ENCODE results near the gene PAX9. TPM values are rescaled to one million over a fixed set of nuclear protein-coding genes. Genes with fewer than 3 reads are reported as not detected.

PAX9 gene
- total RNA-seq, 1 donor from 2014 or later = not detected

DNA sequence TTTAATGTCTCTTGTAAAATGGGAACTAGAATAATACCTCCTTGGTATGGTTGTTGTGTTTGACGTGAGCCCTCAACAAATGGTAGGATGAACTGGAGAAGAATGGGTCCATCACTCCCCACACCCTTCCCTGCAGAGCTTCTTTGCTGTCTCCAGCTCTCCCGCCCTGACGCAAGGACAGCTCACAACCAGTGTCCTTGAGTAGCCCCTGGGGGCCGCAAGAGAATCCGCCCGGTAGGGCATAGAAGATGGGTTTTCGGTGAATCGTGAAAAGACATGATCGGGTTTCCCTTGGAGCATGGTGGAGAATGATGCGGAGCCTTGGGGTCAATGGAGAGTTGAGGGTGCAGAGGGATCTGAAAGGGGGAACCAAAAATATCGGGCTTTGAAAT, 6.1 kb upstream of the PAX9 start:
- FAIRE-seq = no peak
- no peak for DNase-seq (ENCODE audit: low spot score in 2 of 2)

DNA sequence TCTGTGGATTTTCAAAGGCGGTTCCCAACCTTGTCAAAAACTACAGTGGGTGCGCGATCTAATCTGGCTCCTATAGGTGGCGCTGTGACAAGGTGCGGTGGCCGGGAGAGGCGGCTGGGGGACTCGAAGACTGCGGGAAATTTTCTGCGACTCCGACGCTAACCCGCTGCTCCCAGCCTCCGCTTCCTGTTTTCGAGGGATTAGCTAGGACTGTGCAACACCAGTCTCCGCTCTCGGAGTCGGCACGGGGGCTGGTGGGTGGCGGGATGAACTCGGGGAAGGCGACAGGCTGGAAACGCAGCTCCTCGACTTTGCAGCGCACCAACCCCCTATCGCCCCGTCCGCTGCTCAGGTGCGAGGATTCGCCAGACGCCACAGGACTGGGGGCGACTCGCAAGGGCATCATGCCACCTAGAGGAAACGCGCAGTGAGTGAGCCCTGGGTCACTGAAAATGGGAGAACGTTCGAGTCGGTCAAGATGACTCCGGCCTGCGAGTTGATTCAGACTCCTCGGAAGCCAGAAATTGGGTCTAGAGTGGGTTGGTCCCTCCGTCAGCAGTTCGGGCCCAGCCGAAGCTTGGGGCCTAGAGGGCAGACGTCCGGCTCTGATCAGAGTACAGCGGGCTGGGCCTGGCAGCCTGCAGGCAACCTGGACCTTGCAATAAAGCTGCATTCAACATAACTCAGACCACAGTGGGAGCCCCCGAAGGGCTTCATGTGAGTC, 5.5 kb upstream of the PAX9 start:
- DNase-seq (ENCODE audit: low spot score in 2 of 2) (no peak), FAIRE-seq (no peak)

DNA sequence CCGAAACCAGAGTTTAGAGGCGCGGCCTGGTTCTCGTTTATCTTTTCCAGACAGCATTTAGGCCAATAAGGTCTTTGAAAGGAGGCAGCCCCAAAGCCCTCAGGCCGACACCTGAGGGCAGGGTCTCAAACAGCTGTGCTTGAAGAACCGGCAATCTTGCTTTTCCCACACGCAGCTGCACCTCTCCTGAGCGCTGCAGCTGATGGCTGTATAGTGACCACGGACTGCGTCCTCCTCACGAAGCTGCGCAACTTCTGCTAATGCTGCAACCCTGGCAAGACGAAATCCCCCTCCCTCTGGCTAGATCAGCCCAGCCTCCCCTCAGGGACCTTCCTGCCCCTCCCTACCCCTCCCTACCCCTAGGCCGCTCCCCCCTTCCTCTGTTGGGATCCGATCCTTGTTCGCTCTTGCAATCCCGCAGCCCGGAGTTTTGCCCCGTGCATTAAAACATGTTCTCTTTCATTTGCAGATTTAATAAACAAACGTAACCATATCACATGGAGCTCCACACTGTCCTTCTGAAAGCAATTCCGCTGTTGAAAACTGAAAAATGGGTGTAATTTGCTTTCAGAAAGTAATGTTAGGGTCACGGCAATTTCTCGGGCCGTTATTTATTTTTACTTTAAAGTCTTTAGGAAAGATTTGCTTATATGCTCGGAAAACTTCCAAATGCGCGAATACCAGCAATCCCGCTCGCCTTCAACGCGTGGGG, 4.8 kb upstream of the PAX9 start:
- DNase-seq (ENCODE audit: low spot score in 2 of 2) = no peak
- FAIRE-seq = no peak

GRCh38 chr14:36657399-36658122, 4.1 kb upstream of the PAX9 start:
- no peak for DNase-seq (ENCODE audit: low spot score in 2 of 2)
- FAIRE-seq = no peak

- FAIRE-seq (no peak), DNase-seq (ENCODE audit: low spot score in 2 of 2) (no peak)
Observed at GRCh38 chr14:36658123-36659009, 3.3 kb upstream of the PAX9 start.

DNA sequence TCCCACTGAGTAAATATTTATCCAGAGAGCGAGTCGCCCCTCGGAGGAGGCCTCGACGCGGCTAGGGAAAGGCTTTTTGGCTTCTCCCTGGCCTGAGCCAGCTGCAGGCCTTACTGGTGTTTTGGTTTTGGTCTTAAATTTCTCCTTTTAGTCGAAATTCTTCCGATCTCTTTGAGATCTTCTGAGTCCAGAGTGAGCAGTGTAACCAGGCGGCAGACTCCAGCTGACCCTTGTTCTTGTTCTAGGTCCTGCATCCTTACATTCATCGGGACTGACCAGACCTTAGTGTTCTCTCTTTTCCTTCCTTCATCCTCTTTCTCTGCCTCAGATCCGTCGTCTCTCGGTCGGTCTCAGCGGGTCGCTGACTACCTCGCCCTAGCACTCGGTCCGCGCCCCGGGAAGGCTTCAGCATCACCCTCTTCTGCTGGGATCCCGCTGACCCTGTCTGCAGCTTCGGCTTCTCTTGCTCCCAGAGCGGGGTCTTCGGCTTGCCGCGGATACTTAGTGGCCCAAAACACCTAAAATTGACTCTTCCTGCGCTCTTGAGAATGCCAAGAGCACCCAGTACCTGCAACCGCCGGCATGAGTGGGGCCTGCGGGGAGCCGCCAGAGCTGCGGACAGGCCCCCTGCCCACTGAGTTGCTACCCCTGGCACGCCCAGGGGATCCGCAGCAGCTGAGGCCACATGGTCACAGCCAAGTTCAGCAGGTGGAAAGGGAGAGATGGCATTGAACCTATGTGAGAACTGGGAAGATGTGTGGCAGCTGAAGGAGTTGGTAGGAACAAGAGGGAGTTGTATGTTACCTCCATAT, 2.4 kb upstream of the PAX9 start:
- FAIRE-seq (no peak), DNase-seq (ENCODE audit: low spot score in 2 of 2) (no peak)

DNA sequence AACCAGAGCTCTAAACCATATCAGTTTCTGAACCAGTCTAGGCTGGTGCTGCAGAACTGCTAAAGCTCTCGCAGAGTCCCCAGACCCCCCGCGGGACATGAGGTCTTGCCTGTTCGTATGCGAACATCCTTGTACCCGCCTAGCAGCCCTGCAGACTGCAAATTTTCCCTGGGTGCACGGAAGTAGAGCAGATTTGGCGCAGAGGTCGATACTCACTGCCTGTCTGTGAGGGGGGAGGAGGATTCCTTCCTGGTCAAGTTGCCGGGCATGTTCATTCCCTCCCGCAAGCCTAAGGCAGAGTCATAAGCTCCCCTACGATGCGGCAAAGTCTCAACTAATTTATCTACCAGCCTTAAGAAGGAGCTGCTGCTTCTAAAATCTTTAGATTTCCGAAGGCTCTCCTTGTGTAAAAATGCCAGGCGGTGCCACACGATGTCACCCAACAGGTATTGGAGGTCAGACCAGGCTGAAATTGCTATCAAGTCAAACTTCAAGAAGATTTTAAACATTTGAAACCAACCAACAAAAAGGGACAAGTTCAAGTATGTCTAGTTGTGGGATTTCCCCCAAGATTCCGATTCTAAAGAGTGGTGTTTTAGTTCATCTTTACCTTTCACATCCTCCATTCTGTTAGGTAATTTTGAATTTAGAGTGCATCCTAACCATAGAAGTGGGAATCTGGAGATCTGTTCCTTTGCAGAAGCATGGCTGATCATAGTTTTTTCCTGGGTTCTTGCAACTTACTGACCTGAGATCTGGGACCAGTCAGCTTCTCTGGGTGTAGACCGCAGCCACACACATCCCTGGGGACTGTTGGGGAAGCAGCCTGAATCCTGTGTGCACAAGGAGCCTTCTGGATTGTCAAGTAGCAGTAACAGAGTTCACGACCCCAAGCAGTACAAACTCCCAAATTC, 1.6 kb upstream of the PAX9 start:
- no peak for FAIRE-seq

DNA sequence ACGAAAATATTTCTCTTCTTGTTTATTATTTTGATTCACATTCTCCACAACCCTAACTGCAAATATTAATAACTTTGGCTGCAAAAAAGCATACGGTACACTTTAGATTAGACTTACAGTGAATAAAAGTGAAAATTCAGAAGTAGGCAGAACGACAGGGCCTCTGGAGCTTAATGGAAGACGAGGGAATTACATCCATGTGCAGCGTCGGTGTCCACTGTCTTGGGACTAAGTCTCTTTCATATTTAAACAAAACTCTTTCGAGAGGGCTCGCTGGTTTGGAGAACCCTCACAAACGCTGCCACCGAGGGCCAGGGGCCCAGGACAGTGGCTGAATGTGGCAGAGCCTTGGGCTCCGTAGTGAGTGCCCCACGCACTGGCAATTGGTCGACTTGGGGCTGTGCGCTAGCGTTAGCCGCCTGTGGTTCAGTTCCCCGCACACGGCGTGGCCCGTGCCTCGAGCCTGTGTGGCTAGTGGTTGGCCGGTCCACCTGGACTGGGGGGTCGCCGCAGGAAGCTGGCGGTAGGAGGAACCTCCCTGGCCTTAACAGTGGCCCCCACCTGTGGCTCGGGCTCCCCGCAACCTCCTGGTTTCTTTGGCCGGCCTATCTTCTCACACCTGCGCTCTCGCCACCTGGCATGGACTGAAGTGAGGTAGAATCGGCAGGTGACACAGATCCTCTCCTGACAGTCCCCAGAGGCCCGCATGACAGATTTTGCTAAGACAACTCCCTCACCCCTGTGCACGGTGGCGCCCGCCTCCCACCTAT, 739 bp upstream of the PAX9 start:
- FAIRE-seq (no peak), DNase-seq (ENCODE audit: low spot score in 2 of 2) (no peak)

More for the DNA sequence above, 1.6 kb upstream of the PAX9 start:
- DNase-seq (ENCODE audit: low spot score in 2 of 2) = no peak

- no peak for DNase-seq (ENCODE audit: low spot score in 2 of 2)
- FAIRE-seq = no peak
Observed at GRCh38 chr14:36662258-36662542, 540 bp downstream of the PAX9 start.

DNA sequence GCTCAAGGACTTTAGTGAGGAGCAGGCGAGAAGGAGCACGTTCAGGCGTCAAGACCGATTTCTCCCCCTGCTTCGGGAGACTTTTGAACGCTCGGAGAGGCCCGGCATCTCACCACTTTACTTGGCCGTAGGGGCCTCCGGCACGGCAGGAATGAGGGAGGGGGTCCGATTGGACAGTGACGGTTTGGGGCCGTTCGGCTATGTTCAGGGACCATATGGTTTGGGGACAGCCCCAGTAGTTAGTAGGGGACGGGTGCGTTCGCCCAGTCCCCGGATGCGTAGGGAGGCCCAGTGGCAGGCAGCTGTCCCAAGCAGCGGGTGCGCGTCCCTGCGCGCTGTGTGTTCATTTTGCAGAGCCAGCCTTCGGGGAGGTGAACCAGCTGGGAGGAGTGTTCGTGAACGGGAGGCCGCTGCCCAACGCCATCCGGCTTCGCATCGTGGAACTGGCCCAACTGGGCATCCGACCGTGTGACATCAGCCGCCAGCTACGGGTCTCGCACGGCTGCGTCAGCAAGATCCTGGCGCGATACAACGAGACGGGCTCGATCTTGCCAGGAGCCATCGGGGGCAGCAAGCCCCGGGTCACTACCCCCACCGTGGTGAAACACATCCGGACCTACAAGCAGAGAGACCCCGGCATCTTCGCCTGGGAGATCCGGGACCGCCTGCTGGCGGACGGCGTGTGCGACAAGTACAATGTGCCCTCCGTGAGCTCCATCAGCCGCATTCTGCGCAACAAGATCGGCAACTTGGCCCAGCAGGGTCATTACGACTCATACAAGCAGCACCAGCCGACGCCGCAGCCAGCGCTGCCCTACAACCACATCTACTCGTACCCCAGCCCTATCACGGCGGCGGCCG, 1.1 kb downstream of the PAX9 start:
- FAIRE-seq (no peak), DNase-seq (ENCODE audit: low spot score in 2 of 2) (no peak)

- FAIRE-seq (no peak), DNase-seq (ENCODE audit: low spot score in 2 of 2) (no peak)
Observed at GRCh38 chr14:36663404-36664321, 2.0 kb downstream of the PAX9 start.

- no peak for DNase-seq (ENCODE audit: low spot score in 2 of 2)
- no peak for FAIRE-seq
Observed at GRCh38 chr14:36664322-36665193, 2.9 kb downstream of the PAX9 start.

DNA sequence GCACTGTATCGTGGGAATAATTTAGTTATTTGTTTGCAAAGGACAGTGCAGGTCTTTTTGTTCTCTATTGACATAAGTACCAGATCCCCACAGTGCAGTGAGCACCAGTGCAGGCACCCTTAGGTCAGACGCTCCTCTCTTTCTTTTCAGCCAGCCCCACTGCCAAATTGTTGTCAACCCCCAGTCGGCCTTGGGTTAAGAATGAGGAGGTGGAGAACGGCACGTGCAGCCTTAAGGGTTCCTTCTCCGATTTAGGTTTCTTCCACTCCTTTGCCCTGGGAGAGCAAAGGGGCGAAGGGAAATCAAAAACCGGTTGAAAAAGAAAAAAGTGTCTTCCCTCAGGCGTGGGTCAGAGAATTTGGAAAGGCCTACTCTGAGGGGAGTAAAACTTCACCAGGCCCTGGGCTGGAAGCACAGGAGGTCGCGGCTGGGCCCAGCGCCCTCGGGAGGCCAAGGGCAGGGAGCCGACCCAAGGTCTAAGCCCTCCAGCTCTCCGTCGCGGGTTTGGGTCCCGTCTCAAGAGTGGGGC, 4.3 kb downstream of the PAX9 start:
- FAIRE-seq (no peak), DNase-seq (ENCODE audit: low spot score in 2 of 2) (no peak)

DNA sequence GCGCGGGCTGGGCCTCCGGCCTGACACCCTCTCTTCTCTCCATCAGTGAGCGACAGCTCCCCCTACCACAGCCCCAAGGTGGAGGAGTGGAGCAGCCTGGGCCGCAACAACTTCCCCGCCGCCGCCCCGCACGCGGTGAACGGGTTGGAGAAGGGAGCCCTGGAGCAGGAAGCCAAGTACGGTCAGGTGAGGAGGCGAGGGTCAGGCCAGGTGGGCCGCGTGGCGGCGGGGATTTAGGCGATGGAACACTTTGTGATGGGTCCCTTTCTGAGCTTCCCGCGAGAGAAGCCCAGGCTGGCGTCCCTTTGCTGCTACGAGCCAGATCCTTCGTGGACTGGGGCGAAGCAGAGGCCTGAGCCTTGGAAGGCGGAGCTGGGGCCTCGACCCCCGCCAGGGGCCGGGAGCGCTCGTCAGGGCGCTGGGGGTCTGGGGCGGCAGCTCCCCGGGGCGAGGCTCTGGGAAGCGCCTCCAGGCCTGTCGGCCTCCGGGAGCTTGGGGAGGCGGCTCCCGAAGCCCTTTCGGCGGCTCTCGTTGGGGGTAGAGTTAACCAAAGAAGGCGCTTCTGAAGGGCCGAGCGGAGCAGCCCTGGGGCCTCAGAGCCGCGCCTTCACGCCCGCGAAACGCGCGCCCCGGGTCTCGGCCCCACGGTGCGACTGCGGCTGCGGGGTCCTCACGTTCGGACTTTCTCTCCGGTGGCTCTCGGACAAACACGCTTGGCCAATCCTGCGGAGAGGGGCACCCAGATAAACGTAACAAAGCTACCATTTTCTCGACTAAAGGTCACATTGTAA, 5.0 kb downstream of the PAX9 start:
- DNase-seq (ENCODE audit: low spot score in 2 of 2) = no peak
- no peak for FAIRE-seq

All from frontal cortex (tissue), 4 donors.